GM18507 (cell line): Measurements from ENCODE around the gene IFI44L.

Source experiments
- DNase-seq: peaks from one replicate; pipeline ENCODE4 v3.0.0; 2011; ENCODE audit warnings: low read depth; ENCODE audit not compliant: insufficient read length; ENCODE audit errors: extremely low spot score
- FAIRE-seq: peaks from 2 replicates; lab custom pipeline; 2011; peaks lifted over from hg19 to GRCh38; lab: Jason Lieb, UNC

IFI44L gene

GRCh38 chr1:78633209-78633608 lies 13.0 kb downstream of the IFI44L start:
- no peak for FAIRE-seq
- no peak for DNase-seq

GRCh38 chr1:78640462-78640861 lies 20.2 kb downstream of the IFI44L start:
- DNase-seq (no peak), FAIRE-seq (peak; percentile 24)

- DNase-seq (no peak), FAIRE-seq (no peak)
Measured at GRCh38 chr1:78641558-78641957, 21.3 kb downstream of the IFI44L start.

GRCh38 chr1:78645723-78646122 lies 25.5 kb downstream of the IFI44L start:
- DNase-seq (no peak), FAIRE-seq (peak; percentile 60)

GRCh38 chr1:78647238-78647637 lies 27.0 kb downstream of the IFI44L start:
- no peak for DNase-seq

GRCh38 chr1:78649628-78650027 lies 29.4 kb downstream of the IFI44L start, which contains the start of gene IFI44:
Gene IFI44, plus strand, starts transcription at chr1:78649831. Its CDS starts 365 bp downstream, at chr1:78650196.
- peak; percentile 98 for FAIRE-seq
- peak; percentile 38 for DNase-seq

More at GRCh38 chr1:78647238-78647637, 27.0 kb downstream of the IFI44L start:
- FAIRE-seq = no peak

GRCh38 chr1:78650114-78650660 lies 29.9 kb downstream of the IFI44L start:
- peak; percentile 31 for FAIRE-seq

GRCh38 chr1:78651241-78651640 lies 31.0 kb downstream of the IFI44L start:
- DNase-seq = no peak
- FAIRE-seq = peak; percentile 66

More at GRCh38 chr1:78650114-78650660, 29.9 kb downstream of the IFI44L start:
- no peak for DNase-seq

- FAIRE-seq (peak; percentile 35), DNase-seq (no peak)
Measured at GRCh38 chr1:78652019-78652560, 31.8 kb downstream of the IFI44L start.

- DNase-seq (no peak), FAIRE-seq (no peak)
Measured at GRCh38 chr1:78658901-78659300, 38.7 kb downstream of the IFI44L start.

GRCh38 chr1:78663923-78664322 lies 43.7 kb downstream of the IFI44L start:
- no peak for DNase-seq
- no peak for FAIRE-seq

GRCh38 chr1:78664763-78665162 lies 44.5 kb downstream of the IFI44L start:
- FAIRE-seq (no peak), DNase-seq (no peak)

- FAIRE-seq = no peak
- no peak for DNase-seq
Measured at GRCh38 chr1:78665809-78666208, 45.6 kb downstream of the IFI44L start.

GRCh38 chr1:78667939-78668338 lies 47.7 kb downstream of the IFI44L start:
- DNase-seq (no peak), FAIRE-seq (no peak)

- DNase-seq (no peak), FAIRE-seq (no peak)
Measured at GRCh38 chr1:78668427-78668826, 48.2 kb downstream of the IFI44L start.

GRCh38 chr1:78672428-78672827 lies 52.2 kb downstream of the IFI44L start:
- no peak for DNase-seq

GRCh38 chr1:78673120-78673519 lies 52.9 kb downstream of the IFI44L start:
- FAIRE-seq = no peak
- DNase-seq = no peak

More at GRCh38 chr1:78672428-78672827, 52.2 kb downstream of the IFI44L start:
- no peak for FAIRE-seq

GRCh38 chr1:78676347-78676982 lies 56.2 kb downstream of the IFI44L start:
- peak; percentile 84 for FAIRE-seq
- DNase-seq = peak; percentile 12

- DNase-seq = no peak
- FAIRE-seq = no peak
Measured at GRCh38 chr1:78676993-78677392, 56.7 kb downstream of the IFI44L start.

- FAIRE-seq (no peak), DNase-seq (no peak)
Measured at GRCh38 chr1:78677788-78678187, 57.5 kb downstream of the IFI44L start.

GRCh38 chr1:78678324-78678723 lies 58.1 kb downstream of the IFI44L start:
- peak; percentile 76 for FAIRE-seq

More at GRCh38 chr1:78678324-78678723, 58.1 kb downstream of the IFI44L start:
- DNase-seq = no peak
